ENCODE results near the gene UFD1.

UFD1 gene

DNA sequence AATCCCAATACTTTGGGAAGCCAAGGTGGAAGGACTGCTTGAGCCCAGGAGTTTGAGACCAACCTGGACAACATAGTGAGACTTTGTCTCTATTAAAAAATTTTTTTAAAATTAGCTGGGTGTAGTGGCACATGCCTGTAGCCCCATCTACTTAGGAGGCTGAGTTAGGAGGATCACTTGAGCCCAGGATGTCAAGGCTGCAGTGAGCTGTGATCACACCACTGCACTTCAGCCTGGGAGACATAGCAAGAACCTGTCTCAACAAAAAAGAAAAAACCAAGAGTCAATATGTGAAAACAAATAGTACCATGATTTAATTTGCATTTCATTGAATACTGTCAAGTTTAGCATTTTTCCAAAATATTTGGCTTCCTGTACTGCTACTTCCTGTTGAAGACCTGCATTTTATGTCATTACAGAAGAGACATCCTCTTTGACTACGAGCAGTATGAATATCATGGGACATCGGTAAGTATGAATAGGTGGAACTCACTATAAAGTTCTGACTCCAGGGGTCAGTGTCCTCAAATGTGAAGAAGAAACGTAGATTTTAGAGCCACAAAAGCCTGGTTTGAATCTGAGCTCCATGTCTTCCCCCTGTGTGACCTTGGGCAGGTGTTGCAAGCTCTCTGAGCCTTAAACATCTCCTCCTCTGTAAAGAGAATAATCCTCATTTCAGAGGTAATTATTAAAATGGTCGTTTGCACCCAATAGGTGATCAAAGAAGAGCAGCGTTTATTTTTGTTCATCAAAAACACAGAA is 16.8 kb upstream of the UFD1 start:
- H3K4me3 ChIP-seq, result no peak overlapping the region
- H3K27ac ChIP-seq, result no peak overlapping the region
- TF ChIP-seq, protein P1, sequence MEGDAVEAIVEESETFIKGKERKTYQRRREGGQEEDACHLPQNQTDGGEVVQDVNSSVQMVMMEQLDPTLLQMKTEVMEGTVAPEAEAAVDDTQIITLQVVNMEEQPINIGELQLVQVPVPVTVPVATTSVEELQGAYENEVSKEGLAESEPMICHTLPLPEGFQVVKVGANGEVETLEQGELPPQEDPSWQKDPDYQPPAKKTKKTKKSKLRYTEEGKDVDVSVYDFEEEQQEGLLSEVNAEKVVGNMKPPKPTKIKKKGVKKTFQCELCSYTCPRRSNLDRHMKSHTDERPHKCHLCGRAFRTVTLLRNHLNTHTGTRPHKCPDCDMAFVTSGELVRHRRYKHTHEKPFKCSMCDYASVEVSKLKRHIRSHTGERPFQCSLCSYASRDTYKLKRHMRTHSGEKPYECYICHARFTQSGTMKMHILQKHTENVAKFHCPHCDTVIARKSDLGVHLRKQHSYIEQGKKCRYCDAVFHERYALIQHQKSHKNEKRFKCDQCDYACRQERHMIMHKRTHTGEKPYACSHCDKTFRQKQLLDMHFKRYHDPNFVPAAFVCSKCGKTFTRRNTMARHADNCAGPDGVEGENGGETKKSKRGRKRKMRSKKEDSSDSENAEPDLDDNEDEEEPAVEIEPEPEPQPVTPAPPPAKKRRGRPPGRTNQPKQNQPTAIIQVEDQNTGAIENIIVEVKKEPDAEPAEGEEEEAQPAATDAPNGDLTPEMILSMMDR (IDR thresholded peaks at IDR 0.05), result no peak
- no peak for DNase-seq (ENCODE audit: low spot score)

DNA sequence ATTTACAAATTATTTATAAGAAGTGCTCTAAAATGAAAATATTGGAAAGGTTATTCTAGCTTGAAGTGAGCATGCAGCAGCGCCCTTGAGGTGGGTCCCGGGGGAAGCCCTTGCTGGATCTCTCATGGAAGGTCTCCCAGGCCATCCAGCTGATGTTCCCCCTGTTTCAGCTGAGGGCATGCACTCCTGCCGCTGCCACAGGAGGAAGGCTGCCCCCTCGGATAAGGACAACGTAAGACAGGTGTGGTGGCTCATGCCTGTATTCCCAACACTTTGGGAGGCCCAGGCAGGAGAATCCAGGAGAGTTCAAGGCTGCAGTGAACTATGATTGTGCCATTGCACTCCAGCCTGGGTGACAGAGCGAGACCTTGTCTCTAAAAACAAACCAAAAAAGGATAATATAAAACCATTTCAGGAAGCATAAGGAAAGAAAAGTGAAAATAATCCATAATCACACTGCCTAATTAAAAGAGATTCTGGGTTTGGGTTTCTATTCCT is 15.7 kb upstream of the UFD1 start:
- Histone ChIP-seq H3K27ac (no peak overlapping the region), H3K4me3 (no peak overlapping the region)
- TF ChIP-seq, protein P1 (IDR thresholded peaks at IDR 0.05), result no peak
- no peak for DNase-seq (ENCODE audit: low spot score)

DNA sequence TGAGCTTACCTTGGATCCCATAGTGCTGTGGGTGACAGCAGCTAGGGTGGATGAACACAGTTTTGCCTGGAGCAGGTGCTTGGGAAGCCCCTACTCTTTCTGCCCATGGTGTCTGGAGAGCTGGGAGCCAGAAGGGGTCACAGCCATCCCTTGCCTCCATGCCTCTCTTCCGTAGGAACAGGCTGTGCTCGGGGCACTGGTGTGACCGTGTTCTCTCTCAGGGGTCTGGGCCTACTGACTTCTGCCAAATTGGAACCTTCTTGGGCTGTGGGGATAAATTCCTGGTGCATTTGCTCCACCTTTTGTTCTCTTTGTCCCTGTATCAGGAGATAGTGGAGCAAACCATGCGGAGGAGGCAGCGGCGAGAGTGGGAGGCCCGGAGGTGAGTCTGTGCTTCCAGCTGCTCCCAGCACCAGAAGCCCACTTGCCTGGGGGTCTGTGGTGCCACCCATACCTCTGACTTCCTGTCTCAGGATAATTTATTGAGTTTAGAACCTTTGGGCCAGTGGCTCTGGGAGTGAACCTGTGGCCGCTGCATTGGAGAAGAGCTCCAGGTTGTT is 15.1 kb upstream of the UFD1 start:
- TF ChIP-seq, protein P1 (IDR thresholded peaks at IDR 0.05), result no peak
- no peak for DNase-seq (ENCODE audit: low spot score)
- no peak overlapping the region for H3K27ac ChIP-seq
- no peak overlapping the region for H3K4me3 ChIP-seq

DNA sequence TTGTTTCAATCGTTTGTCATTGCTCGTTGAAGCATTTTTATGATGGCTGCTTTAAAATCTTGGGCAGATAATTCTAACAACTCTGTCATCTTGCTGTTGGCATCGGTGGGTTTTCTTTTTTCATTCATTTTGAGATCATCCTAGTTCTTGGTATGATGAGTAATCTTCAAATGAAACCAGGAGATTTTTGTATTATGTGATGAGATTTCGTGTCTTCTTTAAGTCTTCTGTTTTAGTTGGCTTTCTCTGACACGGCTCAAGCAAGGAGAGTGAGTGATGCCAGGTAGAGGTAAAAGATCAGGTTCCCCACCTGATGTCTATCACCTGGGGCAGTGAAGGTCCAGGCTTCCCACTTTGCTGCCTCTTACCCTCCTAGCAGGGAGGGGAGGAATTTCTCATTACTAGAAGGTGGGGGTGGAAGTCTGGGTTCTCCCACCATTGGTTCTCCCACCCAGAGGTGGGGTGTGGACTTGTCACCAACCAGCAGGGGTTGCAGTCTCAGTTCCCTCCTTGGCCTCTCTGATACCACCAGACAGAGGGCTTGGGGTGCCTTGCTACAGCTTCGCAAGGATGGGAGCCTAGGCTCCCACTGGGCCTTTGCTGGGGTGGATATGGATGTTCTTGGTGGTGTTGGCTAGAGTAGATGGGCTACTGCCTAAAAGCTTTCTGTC is 13.6 kb upstream of the UFD1 start:
- Histone ChIP-seq H3K4me3 (no peak overlapping the region), H3K27ac (no peak overlapping the region)
- no peak for DNase-seq (ENCODE audit: low spot score)
- TF ChIP-seq, protein P1 (IDR thresholded peaks at IDR 0.05), result no peak

DNA sequence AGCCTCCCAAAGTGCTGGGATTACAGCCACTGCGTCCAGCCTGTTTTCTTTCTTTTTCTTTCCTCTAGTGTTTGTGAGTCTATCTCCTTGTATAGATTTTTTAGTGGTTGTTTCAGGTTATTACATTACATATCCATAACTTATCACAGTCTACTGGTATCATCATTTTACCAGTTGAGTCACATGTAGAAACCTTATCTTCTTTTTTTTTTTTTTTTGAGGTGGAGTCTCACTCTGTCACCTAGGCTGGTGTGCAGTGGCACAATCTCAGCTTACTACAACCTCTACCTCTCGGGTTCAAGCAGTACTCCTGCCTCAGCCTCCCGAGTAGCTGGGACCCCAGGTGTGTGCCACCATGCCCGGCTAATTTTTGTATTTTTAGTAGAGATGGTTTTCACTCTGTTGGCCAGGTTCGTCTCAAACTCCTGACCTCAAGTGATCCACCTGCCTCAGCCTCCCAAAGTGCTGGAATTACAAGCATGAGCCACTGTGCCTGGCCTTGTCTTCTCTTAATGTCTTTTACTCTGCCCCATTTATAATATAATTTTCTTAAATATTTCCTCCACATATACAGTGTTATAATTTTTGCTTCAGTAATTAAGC is 11.7 kb upstream of the UFD1 start:
- no peak for DNase-seq (ENCODE audit: low spot score)
- no peak overlapping the region for H3K4me3 ChIP-seq
- H3K27ac ChIP-seq, result no peak overlapping the region
- TF ChIP-seq, protein P1 (IDR thresholded peaks at IDR 0.05), result no peak

DNA sequence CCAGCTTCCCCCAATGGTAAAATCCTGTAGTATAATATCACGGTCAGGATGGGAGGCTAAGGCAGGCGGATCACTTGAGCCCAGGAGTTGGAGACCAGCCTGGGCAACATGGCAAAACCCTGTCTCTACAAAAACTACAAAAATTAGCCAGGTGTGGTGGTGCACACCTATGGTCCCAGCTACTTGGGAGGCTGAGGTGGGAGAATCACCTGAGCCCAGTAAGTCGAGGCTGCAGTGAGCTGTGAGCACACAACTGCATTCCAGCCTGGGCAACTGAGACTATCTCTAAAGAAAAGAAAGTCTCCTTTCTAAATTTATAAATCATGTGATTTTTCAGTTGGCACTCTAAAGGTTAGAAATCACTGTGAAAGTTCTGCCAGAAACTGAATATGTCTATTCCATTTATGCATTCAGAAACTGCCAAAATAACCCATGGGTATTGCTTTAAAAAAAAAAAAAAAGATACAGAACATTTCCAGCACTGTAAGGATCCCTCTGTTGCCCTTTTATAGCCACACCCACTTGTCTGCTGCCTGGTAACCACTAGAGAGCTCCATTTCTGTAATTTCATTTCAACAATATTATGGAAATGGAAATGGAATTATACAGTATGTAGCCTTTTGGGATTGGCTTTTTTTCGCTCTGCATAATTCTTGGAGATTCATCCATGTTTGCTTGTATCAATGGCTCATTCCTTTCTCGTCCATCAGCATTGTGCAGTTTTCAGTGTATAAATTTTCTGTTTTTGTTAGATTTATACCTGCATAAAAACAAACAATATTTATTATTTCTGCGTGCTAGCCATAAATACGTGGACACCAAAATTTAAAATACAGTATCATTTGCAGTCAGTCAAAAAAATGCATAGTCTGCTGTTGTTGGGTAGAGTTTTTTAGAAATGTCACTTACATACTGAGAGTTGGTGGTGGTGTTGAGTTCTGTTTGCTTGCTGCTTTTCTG is 10.2 kb upstream of the UFD1 start:
- Histone ChIP-seq H3K4me3 (no peak overlapping the region), H3K27ac (no peak overlapping the region)
- TF ChIP-seq, protein P1 (IDR thresholded peaks at IDR 0.05), result no peak
- no peak for DNase-seq (ENCODE audit: low spot score)
